PC-9 (cell line): Measurements from ENCODE around the gene RMND5A. TPM values are rescaled to one million over a fixed set of nuclear protein-coding genes. Genes with fewer than 3 reads are reported as not detected.

ENCODE experiments used
- BruUV-seq: library from RNA; stranded (reverse); fragments of 400-500 nt; replicated peaks from 2 replicates; lab custom pipeline; 2021; lab: Mats Ljungman, UMichigan
- CTCF ChIA-PET: fragments of 300-600 bp; sonication (Branson Sonifier 250); formaldehyde crosslinking; loops from one replicate; lab custom pipeline; 2022; ENCODE audit warnings: antibody characterized with exemption; lab: Charles Lee
- POLR2A ChIA-PET: fragments of 300-600 bp; sonication (Branson Sonifier 250); formaldehyde crosslinking; loops from one replicate; lab custom pipeline; 2022; ENCODE audit warnings: antibody characterized with exemption; ENCODE audit not compliant: unreplicated experiment; lab: Charles Lee
- DNase-seq, 2 experiments: peaks; one replicate each; pipeline versions ENCODE4 v3.0.0 to v3.0.0-alpha.2; 2015 to 2022; ENCODE audit warnings: mixed read lengths in 1 of 2
- H2AFZ ChIP-seq: fragments of 200-600 bp; sonication (generic); 2 replicates; pipeline ENCODE4 v1.8.1; 2017; ENCODE audit warnings: antibody characterized with exemption
- H3F3A ChIP-seq: fragments of 200-600 bp; sonication (generic); 2 replicates; pipeline ENCODE4 v1.8.1; 2017; ENCODE audit warnings: antibody characterized with exemption, mild to moderate bottlenecking, low read depth; ENCODE audit not compliant: insufficient read depth
- H3K27ac ChIP-seq: fragments of 200-600 bp; sonication (generic); 2 replicates; pipeline ENCODE4 v1.6.1; 2016; ENCODE audit warnings: mixed run types
- H3K27me3 ChIP-seq: fragments of 200-600 bp; sonication (generic); 2 replicates; pipeline ENCODE4 v1.6.1; 2016; ENCODE audit warnings: low read depth, mixed run types; ENCODE audit not compliant: insufficient read depth
- H3K36me3 ChIP-seq: fragments of 200-600 bp; sonication (generic); 2 replicates; pipeline ENCODE4 v1.6.1; 2016; ENCODE audit warnings: low read depth, mixed run types
- H3K4me1 ChIP-seq: fragments of 200-600 bp; sonication (generic); replicated peaks from 2 replicates; pipeline ENCODE4 v1.6.1; 2016; ENCODE audit warnings: mixed run types; ENCODE audit not compliant: insufficient read depth
- H3K4me2 ChIP-seq: fragments of 200-600 bp; sonication (generic); 2 replicates; pipeline ENCODE4 v1.6.1; 2017; ENCODE audit warnings: mixed run types
- H3K4me3 ChIP-seq: fragments of 200-600 bp; sonication (generic); 2 replicates; pipeline ENCODE4 v1.6.1; 2016; ENCODE audit warnings: mixed run types
- H3K79me2 ChIP-seq: fragments of 200-600 bp; sonication (generic); 2 replicates; pipeline ENCODE4 v1.6.1; 2017; ENCODE audit warnings: low read depth, mixed run types
- H3K9me2 ChIP-seq: fragments of 200-600 bp; sonication (generic); 2 replicates; pipeline ENCODE4 v1.8.1; 2017; ENCODE audit warnings: mild to moderate bottlenecking; ENCODE audit not compliant: insufficient read depth
- H3K9me3 ChIP-seq: fragments of 200-600 bp; sonication (generic); 2 replicates; pipeline ENCODE4 v1.8.1; 2016; ENCODE audit warnings: low read depth; ENCODE audit not compliant: insufficient read depth
- H4K20me1 ChIP-seq: fragments of 200-600 bp; sonication (generic); 2 replicates; pipeline ENCODE4 v1.8.1; 2017; ENCODE audit not compliant: insufficient read depth
- EZH2 ChIP-seq: fragments of 200-600 bp; sonication (generic); IDR thresholded peaks from 2 replicates; pipeline ENCODE4 v1.8.0; 2017; ENCODE audit warnings: antibody characterized with exemption, low read depth
- intact Hi-C: fragments of 100-400 bp; cut with micrococcal nuclease; formaldehyde crosslinking; loops from one replicate; pipeline ENCODE4 v1.10.0; 2022; ENCODE audit not compliant: unreplicated experiment
- total RNA-seq: library from RNA; stranded (reverse); gene quantifications from 2 replicates; pipeline ENCODE4 v1.2.3, GENCODE V29; 2021
- TF ChIP-seq, protein P1 (sequence below): fragments of 200-600 bp; sonication (generic); conservative IDR thresholded peaks from 2 replicates; pipeline ENCODE4 v1.6.1; 2017; ENCODE audit warnings: mixed run types, antibody characterized with exemption, mild to moderate bottlenecking, moderate library complexity

The RMND5A gene
- total RNA-seq, 1 experiment from 2014 or later, result 39.3 TPM

DNA sequence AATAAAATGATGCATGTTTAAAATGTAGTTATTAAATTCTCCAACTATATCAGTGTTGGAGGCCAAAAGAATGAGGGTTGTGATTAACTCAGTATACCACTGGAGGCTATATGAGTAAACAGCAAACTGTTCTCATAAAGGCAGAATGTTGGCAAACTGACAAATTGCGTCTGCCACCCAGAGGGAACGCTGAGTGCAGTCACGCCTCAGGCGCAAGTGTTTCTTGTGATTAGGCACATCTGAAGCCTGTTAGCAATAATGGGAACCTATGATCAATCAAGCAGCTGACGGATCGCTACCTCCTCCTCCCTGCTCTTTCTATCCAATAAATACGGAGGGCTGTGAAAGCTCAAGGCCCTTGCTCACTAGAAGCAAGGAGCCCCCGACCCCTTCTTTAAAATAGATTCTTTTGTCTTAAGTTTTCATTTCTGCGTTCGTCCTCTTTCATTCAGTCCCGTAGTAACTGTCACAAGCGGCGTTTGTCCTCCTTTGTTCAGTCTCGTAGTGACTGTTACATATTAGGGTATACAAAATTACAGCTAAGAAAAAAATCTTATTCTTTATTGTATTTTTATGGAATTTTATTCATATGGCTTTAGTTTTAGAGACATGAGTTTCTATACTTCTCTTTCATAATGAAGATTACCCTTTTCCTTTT is 16.3 kb upstream of the RMND5A start:
- Histone ChIP-seq H3K4me1 (peaks cover 34% of the 10 kb centered on the region), H2AFZ (peak overlapping the region; percentile 66), H3F3A (peaks cover 27% of the 10 kb centered on the region), H3K27me3 (no peaks in the 10 kb centered on the region), H3K4me3 (peak overlapping the region; percentile 47; the same call in 1 of the 2 replicates), H3K4me2 (peak overlapping the region; percentile 67), H3K27ac (peak overlapping the region; percentile 86), H3K36me3 (no peaks in the 10 kb centered on the region), H3K9me2 (no peaks in the 10 kb centered on the region), H3K79me2 (no peaks in the 10 kb centered on the region), H4K20me1 (no peaks in the 10 kb centered on the region), H3K9me3 (no peaks in the 10 kb centered on the region; the same call in 1 of the 2 replicates)
- no peak for TF ChIP-seq EZH2
- TF ChIP-seq, protein P1, sequence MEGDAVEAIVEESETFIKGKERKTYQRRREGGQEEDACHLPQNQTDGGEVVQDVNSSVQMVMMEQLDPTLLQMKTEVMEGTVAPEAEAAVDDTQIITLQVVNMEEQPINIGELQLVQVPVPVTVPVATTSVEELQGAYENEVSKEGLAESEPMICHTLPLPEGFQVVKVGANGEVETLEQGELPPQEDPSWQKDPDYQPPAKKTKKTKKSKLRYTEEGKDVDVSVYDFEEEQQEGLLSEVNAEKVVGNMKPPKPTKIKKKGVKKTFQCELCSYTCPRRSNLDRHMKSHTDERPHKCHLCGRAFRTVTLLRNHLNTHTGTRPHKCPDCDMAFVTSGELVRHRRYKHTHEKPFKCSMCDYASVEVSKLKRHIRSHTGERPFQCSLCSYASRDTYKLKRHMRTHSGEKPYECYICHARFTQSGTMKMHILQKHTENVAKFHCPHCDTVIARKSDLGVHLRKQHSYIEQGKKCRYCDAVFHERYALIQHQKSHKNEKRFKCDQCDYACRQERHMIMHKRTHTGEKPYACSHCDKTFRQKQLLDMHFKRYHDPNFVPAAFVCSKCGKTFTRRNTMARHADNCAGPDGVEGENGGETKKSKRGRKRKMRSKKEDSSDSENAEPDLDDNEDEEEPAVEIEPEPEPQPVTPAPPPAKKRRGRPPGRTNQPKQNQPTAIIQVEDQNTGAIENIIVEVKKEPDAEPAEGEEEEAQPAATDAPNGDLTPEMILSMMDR, result no peak
- BruUV-seq, result TSS peak; percentile 80
- ChIA-PET POLR2A (no interaction called here), CTCF (no interaction called here)
- intact Hi-C loops, result loop anchor here (5.0 to 10.0 kb wide), 2 partner anchors 82 to 509 kb away; partner anchors contain the start of genes IMMT, MRPL35 and RNF103
- peak; percentile 61 to 94 for DNase-seq

DNA sequence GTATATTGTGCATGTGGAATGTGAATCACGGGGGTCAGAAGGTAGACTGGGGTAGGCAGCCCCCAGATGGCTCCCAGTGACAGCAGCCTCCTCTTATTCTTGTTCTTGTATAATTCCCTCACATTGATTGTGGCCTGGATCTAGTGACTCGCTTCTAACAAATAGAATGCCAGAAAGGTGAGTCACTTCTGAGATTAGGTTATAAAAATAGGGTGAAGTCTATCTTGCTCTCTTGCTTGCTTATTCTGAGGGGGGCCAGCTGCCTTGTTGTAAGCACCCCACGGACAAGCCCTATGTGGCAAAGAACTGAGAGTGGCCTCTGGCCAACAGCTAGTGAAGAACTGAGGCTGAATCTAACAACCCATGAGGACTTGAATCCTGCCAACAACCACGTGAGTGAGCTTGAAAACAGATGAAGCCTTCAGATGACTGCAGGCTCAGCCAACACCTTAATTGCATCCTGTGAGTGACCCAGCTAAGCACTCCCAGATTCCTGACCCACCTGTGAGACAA is 15.6 kb upstream of the RMND5A start:
- intact Hi-C loops, result loop anchor here (5.0 to 10.0 kb wide), 2 partner anchors 82 to 510 kb away; partner anchors contain the start of genes IMMT, MRPL35 and RNF103
- H4K20me1 ChIP-seq, result no peaks in the 10 kb centered on the region
- peak; percentile 60 to 88 for DNase-seq
- TF ChIP-seq EZH2, result no peak
- TF ChIP-seq, protein P1, result no peak
- H3K36me3 ChIP-seq, result no peaks in the 10 kb centered on the region
- no peaks in the 10 kb centered on the region for H3K27me3 ChIP-seq
- H3F3A ChIP-seq, result peaks cover 27% of the 10 kb centered on the region
- H3K4me3 ChIP-seq, result peak overlapping the region; percentile 47; the same call in 1 of the 2 replicates
- H3K9me2 ChIP-seq, result no peaks in the 10 kb centered on the region
- H3K9me3 ChIP-seq, result no peaks in the 10 kb centered on the region; the same call in 1 of the 2 replicates
- CTCF ChIA-PET, result interaction anchor here (0.7 kb wide), 1 partner anchor 85 kb away, joined by 4 read pairs; no protein-coding TSS in a partner anchor
- peak overlapping the region; percentile 86 for H3K27ac ChIP-seq
- no TSS peak for BruUV-seq
- H3K4me2 ChIP-seq, result peak overlapping the region; percentile 67
- peaks cover 34% of the 10 kb centered on the region for H3K4me1 ChIP-seq
- H3K79me2 ChIP-seq, result no peaks in the 10 kb centered on the region
- 0 out of 2 replicates have a peak overlapping the region, but pooled peaks have one; percentile 36 for H2AFZ ChIP-seq
- POLR2A ChIA-PET, result interaction anchor here (0.5 kb wide), 1 partner anchor 371 kb away, joined by 10 read pairs; no protein-coding TSS in a partner anchor

DNA sequence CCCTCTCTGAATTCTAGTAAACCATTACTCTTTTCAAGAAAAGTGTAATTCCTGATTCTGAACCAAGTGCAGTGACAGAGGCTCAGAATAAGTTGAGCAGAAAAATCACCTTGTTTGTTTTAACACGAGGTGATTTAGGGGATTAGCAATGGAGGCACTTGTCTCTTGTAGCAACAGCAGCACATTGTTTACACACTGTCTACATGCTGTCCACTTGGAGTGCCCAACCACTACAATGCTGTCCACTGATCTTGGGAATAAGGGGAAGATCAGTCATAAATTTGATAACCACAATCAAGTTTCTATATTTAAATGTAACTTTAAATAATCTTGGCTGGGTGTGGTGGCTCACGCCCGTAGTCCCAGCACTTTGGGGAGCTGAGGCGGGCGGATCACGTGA is 13.9 kb upstream of the RMND5A start:
- no peaks in the 10 kb centered on the region for H3K27me3 ChIP-seq
- no peaks in the 10 kb centered on the region for H3K36me3 ChIP-seq
- H3K27ac ChIP-seq, result no peak overlapping the region
- TF ChIP-seq, protein P1, result no peak
- TF ChIP-seq EZH2, result no peak
- H3K9me3 ChIP-seq, result no peaks in the 10 kb centered on the region; the same call in 1 of the 2 replicates
- H3K79me2 ChIP-seq, result no peaks in the 10 kb centered on the region
- no peak for DNase-seq
- H3K4me3 ChIP-seq, result no peak overlapping the region
- no TSS peak for BruUV-seq
- no peak overlapping the region for H3K4me2 ChIP-seq
- H3K4me1 ChIP-seq, result peaks cover 34% of the 10 kb centered on the region
- intact Hi-C loops, result loop anchor here (10.0 kb wide), 1 partner anchor 511 kb away; the partner anchor contains the start of genes IMMT and MRPL35
- POLR2A ChIA-PET, result no interaction called here
- H4K20me1 ChIP-seq, result no peaks in the 10 kb centered on the region
- CTCF ChIA-PET, result no interaction called here
- H2AFZ ChIP-seq, result no peak overlapping the region
- peaks cover 27% of the 10 kb centered on the region for H3F3A ChIP-seq
- no peaks in the 10 kb centered on the region for H3K9me2 ChIP-seq
